Brain microvascular endothelial cell (primary cell): ENCODE data around the gene FAM81B.

Experiments
- DNase-seq: peaks from one replicate; pipeline ENCODE4 v3.0.0-alpha.2; 2020
- H3K27ac ChIP-seq: fragments of 250-450 bp; sonication (Bioruptor Pico); 2 replicates; pipeline ENCODE4 v1.5.1; 2020; ENCODE audit warnings: mild to moderate bottlenecking, moderate library complexity
- H3K27me3 ChIP-seq: fragments of 250-450 bp; sonication (Bioruptor Pico); replicated peaks from 2 replicates; pipeline ENCODE4 v1.5.1; 2020; ENCODE audit warnings: mild to moderate bottlenecking
- H3K36me3 ChIP-seq: fragments of 250-450 bp; sonication (Bioruptor Pico); replicated peaks from 2 replicates; pipeline ENCODE4 v1.5.1; 2020; ENCODE audit warnings: mild to moderate bottlenecking
- H3K4me3 ChIP-seq: 2 replicates; pipeline ENCODE4 v1.5.1; 2011; ENCODE audit warnings: low read depth, mild to moderate bottlenecking, control low read depth, low read length, moderate library complexity
- CTCF ChIP-seq: IDR thresholded peaks from 2 replicates; pipeline ENCODE4 v1.5.1; 2011; ENCODE audit warnings: low read depth, mild to moderate bottlenecking, moderate library complexity, low read length, control low read depth, inconsistent platforms; ENCODE audit errors: missing control alignments
- in situ Hi-C: cut with HindIII; loops from 2 replicates; pipeline ENCODE4 v1.10.0; 2017; ENCODE audit warnings: low sequenced_read_pairs, low pct_ligation_motif_present

Gene FAM81B

GRCh38 chr5:95454536-95454935 lies 63.4 kb downstream of the FAM81B start:
- H3K4me3 ChIP-seq: no peak overlapping the region
- no peaks in the 10 kb centered on the region for H3K27me3 ChIP-seq
- no peak for TF ChIP-seq CTCF
- H3K36me3 ChIP-seq: no peaks in the 10 kb centered on the region
- H3K27ac ChIP-seq: no peak overlapping the region
- in situ Hi-C loops: no loop called here
- DNase-seq: no peak

- Histone ChIP-seq H3K4me3 (no peak overlapping the region), H3K27me3 (no peaks in the 10 kb centered on the region), H3K36me3 (peaks cover 14% of the 10 kb centered on the region), H3K27ac (no peak overlapping the region)
- no peak for DNase-seq
- TF ChIP-seq CTCF: no peak
- in situ Hi-C loops: no loop called here
These were observed 69.5 kb downstream of the FAM81B start for GRCh38 chr5:95460665-95461064.

GRCh38 chr5:95471487-95471886 lies 80.3 kb downstream of the FAM81B start:
- Histone ChIP-seq H3K36me3 (peaks cover 9% of the 10 kb centered on the region), H3K27ac (no peak overlapping the region), H3K4me3 (no peak overlapping the region), H3K27me3 (no peaks in the 10 kb centered on the region)
- no peak for TF ChIP-seq CTCF
- no peak for DNase-seq
- in situ Hi-C loops: no loop called here

- no peak overlapping the region for H3K27ac ChIP-seq
- peak; percentile 33 for TF ChIP-seq CTCF
- H3K4me3 ChIP-seq: no peak overlapping the region
- in situ Hi-C loops: no loop called here
- peaks cover 9% of the 10 kb centered on the region for H3K36me3 ChIP-seq
- no peaks in the 10 kb centered on the region for H3K27me3 ChIP-seq
- DNase-seq: peak; percentile 55
These were observed 80.8 kb downstream of the FAM81B start for GRCh38 chr5:95471942-95472341.

- Histone ChIP-seq H3K36me3 (peaks cover 50% of the 10 kb centered on the region), H3K4me3 (no peak overlapping the region), H3K27ac (no peak overlapping the region), H3K27me3 (no peaks in the 10 kb centered on the region)
- TF ChIP-seq CTCF: no peak
- in situ Hi-C loops: no loop called here
- DNase-seq: no peak
These were observed 93.3 kb downstream of the FAM81B start for GRCh38 chr5:95484421-95484820.

GRCh38 chr5:95486191-95486590 lies 95.0 kb downstream of the FAM81B start:
- no peak for DNase-seq
- peaks cover 53% of the 10 kb centered on the region for H3K36me3 ChIP-seq
- TF ChIP-seq CTCF: no peak
- H3K27me3 ChIP-seq: no peaks in the 10 kb centered on the region
- in situ Hi-C loops: no loop called here
- H3K27ac ChIP-seq: no peak overlapping the region
- H3K4me3 ChIP-seq: no peak overlapping the region
